Ectodermal cell (in vitro differentiated cells): ENCODE data around the gene FAM228B.
"Not testable (repeated sequence)": the region's sequence is repeated elsewhere in the genome, so short reads cannot be mapped to it uniquely, and the experiment has no call there.

Source experiments
- H3K27ac ChIP-seq: 2 replicates; pipeline ENCODE4 v1.7.0; 2013; ENCODE audit warnings: mild to moderate bottlenecking, low read depth, low read length; ENCODE audit not compliant: insufficient read depth, poor library complexity, severe bottlenecking
- H3K27me3 ChIP-seq: 2 replicates; pipeline ENCODE4 v1.7.0; 2013; ENCODE audit warnings: mild to moderate bottlenecking, low read length; ENCODE audit not compliant: insufficient read depth, control insufficient read depth, poor library complexity, severe bottlenecking
- H3K36me3 ChIP-seq: one replicate; pipeline ENCODE4 v1.7.0; 2013; ENCODE audit warnings: low read length; ENCODE audit not compliant: control insufficient read depth, insufficient read depth
- H3K4me1 ChIP-seq: one replicate; pipeline ENCODE4 v1.7.0; 2013; ENCODE audit warnings: low read length; ENCODE audit not compliant: control insufficient read depth, insufficient read depth
- H3K4me3 ChIP-seq: 2 replicates; pipeline ENCODE4 v1.7.0; 2013; ENCODE audit warnings: low read depth, low read length, control low read depth; ENCODE audit not compliant: insufficient read depth
- H3K9me3 ChIP-seq: 2 replicates; pipeline ENCODE4 v1.7.0; 2013; ENCODE audit warnings: mild to moderate bottlenecking, low read length, moderate library complexity; ENCODE audit not compliant: control insufficient read depth
- WGBS, 2 experiments: methylation state at CpG; one replicate each; pipeline ENCODE4 v1.1.7; 2013; ENCODE audit warnings: missing lambda C conversion rate in 2 of 2; 5-methylcytosine and 5-hydroxymethylcytosine counted together

The FAM228B gene

DNA sequence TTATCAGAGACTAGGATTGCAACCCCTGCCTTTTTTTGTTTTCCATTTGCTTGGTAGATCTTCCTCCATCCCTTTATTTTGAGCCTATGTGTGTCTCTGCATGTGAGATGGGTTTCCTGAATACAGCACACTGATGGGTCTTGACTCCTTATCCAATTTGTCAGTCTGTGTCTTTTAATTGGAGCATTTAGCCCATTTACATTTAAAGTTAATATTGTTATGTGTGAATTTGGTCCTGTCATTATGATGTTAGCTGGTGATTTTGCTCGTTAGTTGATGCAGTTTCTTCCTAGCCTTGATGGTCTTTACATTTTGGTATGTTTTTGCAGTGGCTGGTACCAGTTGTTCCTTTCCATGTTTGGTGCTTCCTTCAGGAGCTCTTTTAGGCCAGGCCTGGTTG lies 73.9 kb downstream of the FAM228B start:
- H3K36me3 ChIP-seq, H3K4me1 ChIP-seq, H3K27me3 ChIP-seq, H3K27ac ChIP-seq, H3K4me3 ChIP-seq, H3K9me3 ChIP-seq: not testable (repeated sequence)
- WGBS, 2 experiments = 83% methylated on average over 1 of the region's 1 CpG; no CpG with 5 or more reads in 1 of the 2 experiments

DNA sequence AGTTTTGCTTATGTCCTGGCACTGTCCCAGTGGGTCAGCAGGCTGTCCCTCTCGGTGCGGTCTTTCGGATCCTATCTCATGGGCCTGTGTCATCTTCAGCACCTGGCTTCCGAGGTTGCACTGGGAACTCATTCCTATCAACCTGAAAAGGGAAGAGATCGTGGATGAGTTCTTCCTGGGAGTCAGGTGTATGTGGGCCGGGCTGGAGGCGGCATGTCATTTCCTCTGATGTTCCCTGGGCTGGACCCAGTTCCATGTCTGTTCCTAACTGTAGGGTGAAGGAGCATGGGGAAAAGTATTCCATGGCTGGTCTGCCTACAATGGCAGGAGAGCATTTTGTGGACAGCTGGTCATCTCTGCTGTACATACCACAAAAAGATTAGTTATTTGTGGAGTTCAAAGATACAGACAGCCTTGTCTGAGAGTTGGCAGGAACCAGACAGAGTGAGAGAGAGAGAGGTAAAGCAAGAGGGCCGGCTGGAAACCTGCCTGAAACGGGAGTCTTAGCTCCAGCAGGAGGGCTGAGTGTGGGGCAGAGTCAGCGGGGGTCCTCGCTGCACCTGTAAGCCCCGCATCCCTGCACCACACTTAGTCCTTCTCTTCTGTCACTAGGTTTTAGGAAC lies 76.8 kb downstream of the FAM228B start:
- WGBS, 2 experiments = 91 to 92% methylated on average over 12 of the region's 12 CpGs
- no peak overlapping the region for H3K4me3 ChIP-seq
- no peaks in the 10 kb centered on the region for H3K36me3 ChIP-seq
- peaks cover 7% of the 10 kb centered on the region for H3K4me1 ChIP-seq
- no peak overlapping the region for H3K27ac ChIP-seq
- no peaks in the 10 kb centered on the region for H3K27me3 ChIP-seq
- H3K9me3 ChIP-seq = no peaks in the 10 kb centered on the region

DNA sequence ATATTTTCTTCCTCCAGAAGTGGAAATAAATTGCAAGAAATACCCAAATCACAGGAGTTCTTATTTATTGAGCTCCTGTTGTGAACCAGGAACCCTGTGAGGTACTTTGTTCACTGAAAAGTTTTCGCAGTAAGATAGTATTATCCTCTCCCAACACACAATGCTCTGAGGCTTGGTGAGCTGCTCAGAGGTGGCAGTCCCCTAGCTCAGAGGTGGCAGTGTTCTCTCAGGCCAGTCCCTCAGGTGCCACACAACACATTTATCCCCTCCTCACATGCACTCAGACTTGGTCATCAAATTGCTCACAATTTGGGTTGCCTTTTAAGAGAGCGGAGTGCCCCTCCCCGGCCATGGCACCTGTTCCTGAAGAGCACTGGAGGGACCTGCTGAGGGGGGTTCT lies 77.5 kb downstream of the FAM228B start:
- H3K27me3 ChIP-seq = no peaks in the 10 kb centered on the region
- WGBS, 2 experiments = 90 to 92% methylated on average over 3 of the region's 3 CpGs

DNA sequence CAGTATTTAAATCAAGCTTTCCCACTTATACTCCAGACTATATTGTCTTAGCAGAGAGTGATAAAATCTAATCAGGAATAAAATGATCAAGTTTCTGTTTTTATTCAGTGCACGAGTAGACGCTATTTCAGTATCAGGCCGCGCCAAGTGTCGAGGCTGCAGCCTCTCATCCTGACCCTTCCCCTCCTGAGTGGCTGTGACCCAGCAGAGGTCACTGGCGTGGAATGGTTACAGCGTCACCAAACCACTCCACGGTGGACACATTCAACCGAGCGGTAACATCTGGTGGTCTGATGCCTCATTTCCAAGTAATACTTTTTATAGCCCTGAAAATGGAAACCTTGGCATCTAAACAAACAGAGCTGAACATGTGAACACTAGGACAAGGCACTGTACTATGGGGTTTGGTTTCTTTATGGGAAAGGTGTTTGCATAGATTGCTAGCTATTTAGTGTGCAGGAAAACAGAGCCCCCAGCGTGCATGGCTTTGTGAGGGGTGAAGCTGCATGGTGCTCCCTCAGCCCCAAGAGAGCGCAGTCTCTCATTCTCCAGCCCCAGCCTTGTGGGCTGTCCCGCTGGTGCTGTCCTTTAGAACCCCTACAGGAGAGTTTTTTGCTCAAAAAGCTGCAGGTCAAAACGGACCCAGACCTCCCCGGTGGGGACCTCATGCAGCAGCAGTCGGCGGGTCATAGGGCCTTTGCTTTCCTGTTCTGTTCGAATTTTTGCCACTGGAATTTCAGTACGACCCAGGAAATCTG lies 79.9 kb downstream of the FAM228B start:
- Histone ChIP-seq H3K27me3 (no peaks in the 10 kb centered on the region), H3K4me1 (peaks cover 7% of the 10 kb centered on the region), H3K36me3 (no peaks in the 10 kb centered on the region), H3K4me3 (no peak overlapping the region), H3K27ac (no peak overlapping the region), H3K9me3 (no peaks in the 10 kb centered on the region)
- WGBS, 2 experiments = 84 to 87% methylated on average over 19 of the region's 19 CpGs

More for the DNA sequence above, 77.5 kb downstream of the FAM228B start:
- H3K4me1 ChIP-seq = peaks cover 7% of the 10 kb centered on the region
- no peaks in the 10 kb centered on the region for H3K36me3 ChIP-seq
- H3K4me3 ChIP-seq = no peak overlapping the region
- H3K9me3 ChIP-seq = no peaks in the 10 kb centered on the region
- no peak overlapping the region for H3K27ac ChIP-seq

DNA sequence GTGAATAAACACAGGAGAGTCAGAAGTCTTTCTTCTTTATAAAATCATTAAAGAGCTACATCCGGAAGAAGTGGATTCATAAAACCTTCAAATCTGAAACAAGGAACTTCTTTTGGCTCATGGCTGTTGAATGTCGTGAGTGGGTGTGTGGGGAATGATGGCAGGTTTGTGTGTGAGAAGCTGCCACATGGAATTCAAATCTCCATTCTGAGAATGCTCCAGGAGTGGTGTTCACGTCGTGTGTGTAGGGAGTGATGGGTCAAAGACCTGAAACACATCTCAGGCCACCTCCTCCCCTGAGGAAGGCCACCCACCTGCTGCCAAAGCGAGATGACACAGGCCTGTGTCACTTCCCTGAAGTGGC lies 80.5 kb downstream of the FAM228B start:
- Histone ChIP-seq H3K9me3 (no peaks in the 10 kb centered on the region), H3K36me3 (no peaks in the 10 kb centered on the region), H3K4me3 (no peak overlapping the region), H3K4me1 (peaks cover 7% of the 10 kb centered on the region), H3K27ac (no peak overlapping the region), H3K27me3 (no peaks in the 10 kb centered on the region)
- 86 to 94% methylated on average over 5 of the region's 5 CpGs for WGBS, 2 experiments

- H3K36me3 ChIP-seq = no peaks in the 10 kb centered on the region
- H3K9me3 ChIP-seq = no peaks in the 10 kb centered on the region
- 93% methylated on average over 12 of the region's 12 CpGs for WGBS, 2 experiments
- H3K4me3 ChIP-seq = no peak overlapping the region
- no peaks in the 10 kb centered on the region for H3K27me3 ChIP-seq
- H3K4me1 ChIP-seq = peaks cover 7% of the 10 kb centered on the region
- no peak overlapping the region for H3K27ac ChIP-seq
Measured at GRCh38 chr2:24204505-24204904, 81.2 kb downstream of the FAM228B start.

DNA sequence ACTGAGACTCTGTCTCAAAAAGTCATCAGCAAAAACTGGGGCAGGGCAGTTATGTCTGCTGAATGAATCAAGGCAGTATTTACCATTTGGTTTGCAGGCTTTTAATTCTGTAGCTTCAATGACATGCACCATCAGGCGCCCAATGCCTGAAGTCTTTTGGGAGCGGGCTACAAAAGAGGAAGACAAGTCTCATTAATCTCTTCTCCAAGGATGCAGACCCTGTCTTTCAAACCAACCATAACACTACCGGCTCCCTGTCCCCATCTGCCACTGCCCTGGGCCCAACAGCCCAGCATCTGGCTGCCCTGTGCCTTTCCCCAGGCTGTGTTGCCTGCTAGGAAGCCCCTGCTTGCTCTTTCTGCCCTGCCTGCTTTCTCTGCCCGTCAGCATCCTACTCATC lies 81.9 kb downstream of the FAM228B start:
- H3K4me3 ChIP-seq = no peak overlapping the region
- no peak overlapping the region for H3K27ac ChIP-seq
- H3K4me1 ChIP-seq = peaks cover 7% of the 10 kb centered on the region
- H3K9me3 ChIP-seq = no peaks in the 10 kb centered on the region
- 93% methylated on average over 4 of the region's 4 CpGs for WGBS, 2 experiments
- H3K27me3 ChIP-seq = no peaks in the 10 kb centered on the region
- no peaks in the 10 kb centered on the region for H3K36me3 ChIP-seq

DNA sequence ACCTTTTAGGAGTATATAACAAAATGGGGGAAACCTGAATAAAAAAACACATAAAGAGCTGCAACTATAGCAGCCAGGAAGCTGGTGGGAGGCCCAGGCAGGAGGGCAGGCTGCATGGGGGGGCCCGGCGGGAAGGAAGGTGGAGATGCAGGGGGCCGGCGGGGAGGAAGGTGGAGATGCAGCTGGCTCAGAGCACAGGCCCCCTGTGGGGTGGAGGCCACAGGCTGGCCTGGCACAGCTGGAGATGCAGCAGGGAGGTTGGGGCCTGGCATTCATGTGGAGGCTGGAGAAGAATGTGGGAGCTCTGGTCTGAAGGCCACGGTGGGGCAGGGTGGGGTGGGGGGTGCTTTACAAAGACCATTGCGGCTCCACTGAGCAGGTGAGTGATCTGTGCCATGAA lies 83.0 kb downstream of the FAM228B start:
- Histone ChIP-seq H3K27me3 (no peaks in the 10 kb centered on the region), H3K36me3 (no peaks in the 10 kb centered on the region), H3K27ac (no peak overlapping the region), H3K4me1 (peaks cover 7% of the 10 kb centered on the region), H3K4me3 (no peak overlapping the region), H3K9me3 (no peaks in the 10 kb centered on the region)
- 78 to 82% methylated on average over 6 of the region's 6 CpGs for WGBS, 2 experiments

- H3K4me3 ChIP-seq = no peak overlapping the region
- H3K27me3 ChIP-seq = no peaks in the 10 kb centered on the region
- H3K9me3 ChIP-seq = no peaks in the 10 kb centered on the region
- peaks cover 7% of the 10 kb centered on the region for H3K4me1 ChIP-seq
- no peaks in the 10 kb centered on the region for H3K36me3 ChIP-seq
- WGBS, 2 experiments = 82 to 84% methylated on average over 8 of the region's 8 CpGs
- no peak overlapping the region for H3K27ac ChIP-seq
Measured at GRCh38 chr2:24206714-24207113, 83.4 kb downstream of the FAM228B start.

- no peak overlapping the region for H3K27ac ChIP-seq
- H3K4me1 ChIP-seq = peaks cover 7% of the 10 kb centered on the region
- no peak overlapping the region for H3K4me3 ChIP-seq
- WGBS, 2 experiments = 87% methylated on average over 11 of the region's 11 CpGs
- H3K27me3 ChIP-seq = no peaks in the 10 kb centered on the region
- no peaks in the 10 kb centered on the region for H3K9me3 ChIP-seq
- no peaks in the 10 kb centered on the region for H3K36me3 ChIP-seq
Measured at GRCh38 chr2:24207359-24207758, 84.1 kb downstream of the FAM228B start.
